Measurements from ENCODE around the gene GNGT1.

The GNGT1 gene

GRCh38 chr7:93931655-93932054 is 25.3 kb downstream of the GNGT1 start:
- no peak for DNase-seq (ENCODE audit: extremely low read depth, low read depth)
- TF ChIP-seq, protein P1, sequence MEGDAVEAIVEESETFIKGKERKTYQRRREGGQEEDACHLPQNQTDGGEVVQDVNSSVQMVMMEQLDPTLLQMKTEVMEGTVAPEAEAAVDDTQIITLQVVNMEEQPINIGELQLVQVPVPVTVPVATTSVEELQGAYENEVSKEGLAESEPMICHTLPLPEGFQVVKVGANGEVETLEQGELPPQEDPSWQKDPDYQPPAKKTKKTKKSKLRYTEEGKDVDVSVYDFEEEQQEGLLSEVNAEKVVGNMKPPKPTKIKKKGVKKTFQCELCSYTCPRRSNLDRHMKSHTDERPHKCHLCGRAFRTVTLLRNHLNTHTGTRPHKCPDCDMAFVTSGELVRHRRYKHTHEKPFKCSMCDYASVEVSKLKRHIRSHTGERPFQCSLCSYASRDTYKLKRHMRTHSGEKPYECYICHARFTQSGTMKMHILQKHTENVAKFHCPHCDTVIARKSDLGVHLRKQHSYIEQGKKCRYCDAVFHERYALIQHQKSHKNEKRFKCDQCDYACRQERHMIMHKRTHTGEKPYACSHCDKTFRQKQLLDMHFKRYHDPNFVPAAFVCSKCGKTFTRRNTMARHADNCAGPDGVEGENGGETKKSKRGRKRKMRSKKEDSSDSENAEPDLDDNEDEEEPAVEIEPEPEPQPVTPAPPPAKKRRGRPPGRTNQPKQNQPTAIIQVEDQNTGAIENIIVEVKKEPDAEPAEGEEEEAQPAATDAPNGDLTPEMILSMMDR (IDR thresholded peaks at IDR 0.05; ENCODE audit: low read depth, low read length), result no peak

GRCh38 chr7:93933156-93933555 is 26.8 kb downstream of the GNGT1 start:
- TF ChIP-seq, protein P1 (IDR thresholded peaks at IDR 0.05; ENCODE audit: low read depth, low read length), result no peak
- DNase-seq (ENCODE audit: extremely low read depth, low read depth), result no peak

DNA sequence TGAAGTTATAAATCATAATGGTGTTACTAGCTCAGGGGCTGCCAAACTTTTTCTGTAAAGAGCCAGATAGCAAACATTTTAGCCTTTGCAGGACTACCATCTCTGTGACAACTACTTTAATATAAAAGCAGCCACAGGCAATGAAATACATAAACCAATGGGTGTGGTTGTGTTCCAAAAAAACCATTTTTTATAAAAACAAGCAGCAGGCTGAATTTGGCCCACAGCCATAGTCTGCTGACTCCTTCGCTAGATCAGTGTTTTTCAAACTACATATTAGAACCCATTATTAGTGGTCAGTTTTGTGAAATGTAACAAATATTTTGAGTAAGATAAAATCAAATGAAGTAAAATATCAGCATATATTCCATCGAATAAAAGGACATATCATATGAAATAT is 28.7 kb downstream of the GNGT1 start:
- no peak for DNase-seq (ENCODE audit: extremely low read depth, low read depth)
- TF ChIP-seq, protein P1 (IDR thresholded peaks at IDR 0.05; ENCODE audit: low read depth, low read length), result no peak

- no peak for DNase-seq (ENCODE audit: extremely low read depth, low read depth)
- TF ChIP-seq, protein P1 (IDR thresholded peaks at IDR 0.05; ENCODE audit: low read depth, low read length), result no peak
These were observed 31.5 kb downstream of the GNGT1 start for GRCh38 chr7:93937818-93938217.

GRCh38 chr7:93938293-93938692 is 31.9 kb downstream of the GNGT1 start:
- no peak for DNase-seq (ENCODE audit: extremely low read depth, low read depth)
- TF ChIP-seq, protein P1 (IDR thresholded peaks at IDR 0.05; ENCODE audit: low read depth, low read length), result no peak

DNA sequence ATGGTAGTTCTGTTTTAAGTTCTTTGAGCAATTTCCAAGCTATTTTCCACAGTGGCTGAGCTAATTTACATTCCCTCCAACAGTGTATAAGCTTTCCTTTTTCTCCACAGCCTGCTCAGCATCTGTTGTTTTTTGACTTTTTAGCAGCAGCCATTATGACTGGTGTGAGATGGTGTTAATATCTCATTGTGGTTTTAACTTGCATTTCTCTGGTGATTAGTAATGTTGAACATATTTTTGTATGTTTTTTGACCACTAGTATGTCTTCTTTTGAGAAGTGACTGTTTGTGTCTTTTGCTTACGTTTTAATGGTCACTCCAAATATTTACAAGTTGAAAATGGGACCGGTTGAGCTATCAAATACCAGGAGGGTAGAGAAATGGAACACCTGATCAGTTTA is 35.6 kb downstream of the GNGT1 start:
- TF ChIP-seq, protein P1 (IDR thresholded peaks at IDR 0.05; ENCODE audit: low read depth, low read length), result no peak
- no peak for DNase-seq (ENCODE audit: extremely low read depth, low read depth)

GRCh38 chr7:93943816-93944540 is 37.6 kb downstream of the GNGT1 start:
- TF ChIP-seq, protein P1 (IDR thresholded peaks at IDR 0.05; ENCODE audit: low read depth, low read length), result no peak
- DNase-seq (ENCODE audit: extremely low read depth, low read depth), result no peak
